Measurements from ENCODE around the gene EVPLL. TPM values are rescaled to one million over a fixed set of nuclear protein-coding genes. Genes with fewer than 3 reads are reported as not detected.
"Not testable (repeated sequence)": the region's sequence is repeated elsewhere in the genome, so short reads cannot be mapped to it uniquely, and the experiment has no call there.

Gene EVPLL
- total RNA-seq, 2 experiments from 2014 or later = not detected

GRCh38 chr17:18382441-18383078 is 5.0 kb downstream of the EVPLL start:
- H2AFZ ChIP-seq (ENCODE audit: low read length) = no peak overlapping the region
- no peak overlapping the region for H3K27ac ChIP-seq (ENCODE audit: low read depth, low read length, poor library complexity, severe bottlenecking)
- H3K4me1 ChIP-seq (ENCODE audit: insufficient read depth, low read length, poor library complexity, severe bottlenecking) = no peaks in the 10 kb centered on the region
- H4K20me1 ChIP-seq (ENCODE audit: insufficient read depth, low read length) = no peaks in the 10 kb centered on the region
- intact Hi-C loops (cut with micrococcal nuclease; ENCODE audit: unreplicated experiment) = no loop called here
- POLR2A ChIA-PET = interaction anchor here (0.6 kb wide), 1 partner anchor 21 kb away, joined by 4 read pairs; no protein-coding TSS in a partner anchor
- H3K79me2 ChIP-seq (ENCODE audit: insufficient read depth, low read depth, low read length) = no peaks in the 10 kb centered on the region
- no peaks in the 10 kb centered on the region for H3K36me3 ChIP-seq (ENCODE audit: insufficient read depth, low read length)
- H3K9me3 ChIP-seq (ENCODE audit: low read length) = no peaks in the 10 kb centered on the region
- 0 out of 2 replicates have a peak overlapping the region, but pooled peaks have one; percentile 5 for H3K4me2 ChIP-seq (ENCODE audit: low read length)
- no peak for DNase-seq (ENCODE audit: low spot score)
- no TSS peak for BruUV-seq (replicated peaks)
- H3K4me3 ChIP-seq (ENCODE audit: low read depth, low read length, poor library complexity, severe bottlenecking) = no peak overlapping the region
- TF ChIP-seq CTCF (conservative IDR thresholded peaks at IDR 0.05; ENCODE audit: low read length) (no peak), EZH2phosphoT487 (IDR thresholded peaks at IDR 0.05; ENCODE audit: borderline replicate concordance, low read depth, low read length) (no peak)
- H3K9me2 ChIP-seq (ENCODE audit: insufficient read depth, low read length) = no peaks in the 10 kb centered on the region
- CTCF ChIA-PET (ENCODE audit: unreplicated experiment) = no interaction called here

- H2AFZ ChIP-seq (ENCODE audit: low read length); H3K9me3 ChIP-seq (ENCODE audit: low read length); BruUV-seq (replicated peaks); H3K4me3 ChIP-seq (ENCODE audit: low read depth, low read length, poor library complexity, severe bottlenecking); H4K20me1 ChIP-seq (ENCODE audit: insufficient read depth, low read length); H3K4me1 ChIP-seq (ENCODE audit: insufficient read depth, low read length, poor library complexity, severe bottlenecking); H3K9me2 ChIP-seq (ENCODE audit: insufficient read depth, low read length); intact Hi-C loops (cut with micrococcal nuclease; ENCODE audit: unreplicated experiment); H3K79me2 ChIP-seq (ENCODE audit: insufficient read depth, low read depth, low read length); H3K36me3 ChIP-seq (ENCODE audit: insufficient read depth, low read length); CTCF ChIA-PET (ENCODE audit: unreplicated experiment); H3K27ac ChIP-seq (ENCODE audit: low read depth, low read length, poor library complexity, severe bottlenecking): not testable (repeated sequence)
- POLR2A ChIA-PET = interaction anchor here (0.6 kb wide), 1 partner anchor 22 kb away, joined by 4 read pairs; no protein-coding TSS in a partner anchor
- DNase-seq (ENCODE audit: low spot score) = peak; percentile 8
- 0 out of 2 replicates have a peak overlapping the region, but pooled peaks have one; percentile 5 for H3K4me2 ChIP-seq (ENCODE audit: low read length)
Measured at GRCh38 chr17:18383079-18383481, 5.5 kb downstream of the EVPLL start.

- H3K9me2 ChIP-seq (ENCODE audit: insufficient read depth, low read length); H3K4me1 ChIP-seq (ENCODE audit: insufficient read depth, low read length, poor library complexity, severe bottlenecking); BruUV-seq (replicated peaks); CTCF ChIA-PET (ENCODE audit: unreplicated experiment); H3K27ac ChIP-seq (ENCODE audit: low read depth, low read length, poor library complexity, severe bottlenecking); H3K79me2 ChIP-seq (ENCODE audit: insufficient read depth, low read depth, low read length); H3K4me3 ChIP-seq (ENCODE audit: low read depth, low read length, poor library complexity, severe bottlenecking); DNase-seq (ENCODE audit: low spot score); H2AFZ ChIP-seq (ENCODE audit: low read length); H3K9me3 ChIP-seq (ENCODE audit: low read length); H3K36me3 ChIP-seq (ENCODE audit: insufficient read depth, low read length); H4K20me1 ChIP-seq (ENCODE audit: insufficient read depth, low read length); intact Hi-C loops (cut with micrococcal nuclease; ENCODE audit: unreplicated experiment); H3K4me2 ChIP-seq (ENCODE audit: low read length); POLR2A ChIA-PET: not testable (repeated sequence)
Measured at GRCh38 chr17:18384271-18384670, 6.7 kb downstream of the EVPLL start.

- H3K9me3 ChIP-seq (ENCODE audit: low read length); DNase-seq (ENCODE audit: low spot score); intact Hi-C loops (cut with micrococcal nuclease; ENCODE audit: unreplicated experiment); H3K4me2 ChIP-seq (ENCODE audit: low read length); H3K9me2 ChIP-seq (ENCODE audit: insufficient read depth, low read length); H2AFZ ChIP-seq (ENCODE audit: low read length); H3K4me3 ChIP-seq (ENCODE audit: low read depth, low read length, poor library complexity, severe bottlenecking); H3K79me2 ChIP-seq (ENCODE audit: insufficient read depth, low read depth, low read length); H4K20me1 ChIP-seq (ENCODE audit: insufficient read depth, low read length); POLR2A ChIA-PET; BruUV-seq (replicated peaks); H3K4me1 ChIP-seq (ENCODE audit: insufficient read depth, low read length, poor library complexity, severe bottlenecking); CTCF ChIA-PET (ENCODE audit: unreplicated experiment); H3K36me3 ChIP-seq (ENCODE audit: insufficient read depth, low read length); H3K27ac ChIP-seq (ENCODE audit: low read depth, low read length, poor library complexity, severe bottlenecking): not testable (repeated sequence)
Measured at GRCh38 chr17:18387583-18387982, 10.0 kb downstream of the EVPLL start.

GRCh38 chr17:18388266-18388665 is 10.7 kb downstream of the EVPLL start:
- CTCF ChIA-PET (ENCODE audit: unreplicated experiment); DNase-seq (ENCODE audit: low spot score); POLR2A ChIA-PET; H4K20me1 ChIP-seq (ENCODE audit: insufficient read depth, low read length); H3K9me3 ChIP-seq (ENCODE audit: low read length); H2AFZ ChIP-seq (ENCODE audit: low read length); H3K4me1 ChIP-seq (ENCODE audit: insufficient read depth, low read length, poor library complexity, severe bottlenecking); H3K9me2 ChIP-seq (ENCODE audit: insufficient read depth, low read length); intact Hi-C loops (cut with micrococcal nuclease; ENCODE audit: unreplicated experiment); H3K36me3 ChIP-seq (ENCODE audit: insufficient read depth, low read length); H3K27ac ChIP-seq (ENCODE audit: low read depth, low read length, poor library complexity, severe bottlenecking); H3K4me2 ChIP-seq (ENCODE audit: low read length); H3K4me3 ChIP-seq (ENCODE audit: low read depth, low read length, poor library complexity, severe bottlenecking); H3K79me2 ChIP-seq (ENCODE audit: insufficient read depth, low read depth, low read length); BruUV-seq (replicated peaks): not testable (repeated sequence)

- intact Hi-C loops (cut with micrococcal nuclease; ENCODE audit: unreplicated experiment); H3K27ac ChIP-seq (ENCODE audit: low read depth, low read length, poor library complexity, severe bottlenecking); H3K79me2 ChIP-seq (ENCODE audit: insufficient read depth, low read depth, low read length); DNase-seq (ENCODE audit: low spot score); H3K4me3 ChIP-seq (ENCODE audit: low read depth, low read length, poor library complexity, severe bottlenecking); POLR2A ChIA-PET; CTCF ChIA-PET (ENCODE audit: unreplicated experiment); H3K9me2 ChIP-seq (ENCODE audit: insufficient read depth, low read length); H3K9me3 ChIP-seq (ENCODE audit: low read length); H2AFZ ChIP-seq (ENCODE audit: low read length); H3K36me3 ChIP-seq (ENCODE audit: insufficient read depth, low read length); H3K4me2 ChIP-seq (ENCODE audit: low read length); H3K4me1 ChIP-seq (ENCODE audit: insufficient read depth, low read length, poor library complexity, severe bottlenecking); H4K20me1 ChIP-seq (ENCODE audit: insufficient read depth, low read length); BruUV-seq (replicated peaks): not testable (repeated sequence)
Measured at GRCh38 chr17:18388728-18389127, 11.2 kb downstream of the EVPLL start.

All from OCI-LY7 (cell line).